Retinal pigment epithelial cell (primary cell): Measurements from ENCODE around the gene CTRL.
"Not testable (repeated sequence)": the region's sequence is repeated elsewhere in the genome, so short reads cannot be mapped to it uniquely, and the experiment has no call there.

Source experiments
- DNase-seq: peaks from one replicate; pipeline ENCODE4 v3.0.0-alpha.2; 2010; ENCODE audit warnings: low read depth
- H3K4me3 ChIP-seq: 2 replicates; pipeline ENCODE4 v1.5.1; 2011; ENCODE audit warnings: mild to moderate bottlenecking, low read length, control low read depth, moderate library complexity
- CTCF ChIP-seq: conservative IDR thresholded peaks from 2 replicates; pipeline ENCODE4 v1.5.1; 2011; ENCODE audit warnings: low read depth, low read length, control low read depth, inconsistent platforms

Gene CTRL

GRCh38 chr16:67939507-67940445 is 8.1 kb upstream of the CTRL start:
- H3K4me3 ChIP-seq: no peak overlapping the region
- no peak for DNase-seq
- TF ChIP-seq CTCF: no peak

- H3K4me3 ChIP-seq, DNase-seq: not testable (repeated sequence)
Observed at GRCh38 chr16:67937713-67938112, 6.1 kb upstream of the CTRL start.

GRCh38 chr16:67936880-67937605 is 5.4 kb upstream of the CTRL start:
- peak overlapping the region; percentile 96 for H3K4me3 ChIP-seq
- no peak for DNase-seq
- no peak for TF ChIP-seq CTCF

DNA sequence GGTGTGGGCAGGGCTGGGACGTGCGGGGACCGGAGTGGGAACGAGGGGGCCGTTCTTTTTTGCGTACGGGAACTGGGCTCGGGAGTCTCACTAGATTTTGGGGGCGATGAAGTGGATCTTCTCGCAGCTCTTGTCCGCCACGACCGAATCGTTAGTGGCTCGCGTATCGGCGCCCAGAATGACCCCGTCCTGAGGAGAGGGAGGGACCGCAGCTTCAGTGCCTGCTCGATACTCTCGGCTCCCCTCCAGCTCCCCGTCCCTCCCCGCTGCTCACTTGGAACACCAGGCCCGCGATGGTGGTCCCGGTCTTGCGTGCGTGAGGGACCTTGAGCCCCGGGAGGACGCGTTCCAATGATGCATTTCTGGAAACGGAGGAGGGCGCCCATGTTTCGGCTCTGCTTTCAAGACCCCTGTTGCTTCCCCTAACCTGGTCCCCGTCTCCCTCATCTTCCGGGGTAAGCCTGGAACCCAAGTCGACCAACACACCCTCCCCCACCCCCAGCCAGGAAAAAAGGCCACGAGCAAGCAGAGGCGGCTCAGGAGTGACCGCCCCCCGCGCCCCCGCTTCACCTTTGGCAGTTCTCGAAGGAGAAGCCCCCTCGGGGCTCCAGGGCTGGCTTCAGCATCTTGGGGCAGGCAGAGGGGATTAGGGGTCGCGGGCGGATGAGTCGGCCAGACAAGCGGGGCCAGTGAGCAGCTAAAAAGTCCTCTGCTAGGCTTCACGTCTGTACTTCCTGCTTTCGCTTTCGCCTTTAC is 4.6 kb upstream of the CTRL start, which contains the start of gene PSMB10:
Gene PSMB10, minus strand, starts transcription at position 727 of the 756 bp plus-strand sequence. Its CDS starts 101 bp downstream, at position 626.
- H3K4me3 ChIP-seq: peak within 1 kb of the TSS; percentile 96
- DNase-seq: no peak
- TF ChIP-seq CTCF: no peak

GRCh38 chr16:67935402-67936123 is 3.9 kb upstream of the CTRL start:
- peak overlapping the region; percentile 96 for H3K4me3 ChIP-seq
- TF ChIP-seq CTCF: no peak
- DNase-seq: peak; percentile 89

- TF ChIP-seq CTCF: no peak
- no peak for DNase-seq
- H3K4me3 ChIP-seq: peak overlapping the region; percentile 96
Observed at GRCh38 chr16:67935101-67935401, 3.4 kb upstream of the CTRL start.
